ENCODE measurements around the gene PHAF1.

Gene PHAF1

GRCh38 chr16:67165121-67166078, 55.7 kb downstream of the PHAF1 start:
- no peak for DNase-seq

- no peak for DNase-seq
These were observed 56.4 kb downstream of the PHAF1 start for GRCh38 chr16:67166110-67166547.

GRCh38 chr16:67166598-67167168, 56.9 kb downstream of the PHAF1 start:
- DNase-seq: no peak

GRCh38 chr16:67167588-67167987, 57.8 kb downstream of the PHAF1 start:
- no peak for DNase-seq

- DNase-seq: no peak
These were observed 59.3 kb downstream of the PHAF1 start for GRCh38 chr16:67169011-67169451.

- DNase-seq: no peak
These were observed 60.0 kb downstream of the PHAF1 start for GRCh38 chr16:67169642-67170167.

GRCh38 chr16:67170168-67170948, 60.6 kb downstream of the PHAF1 start, which contains the start of gene NOL3:
NOL3 (plus strand) TSS chr16:67170538.
- DNase-seq: peak; percentile 30 to 34

- no peak for DNase-seq
These were observed 61.4 kb downstream of the PHAF1 start for GRCh38 chr16:67170949-67171649.

GRCh38 chr16:67173323-67173722, 63.6 kb downstream of the PHAF1 start:
- no peak for DNase-seq

GRCh38 chr16:67173808-67174705, 64.3 kb downstream of the PHAF1 start:
- peak; percentile 33 to 62 for DNase-seq

GRCh38 chr16:67174706-67175231, 65.0 kb downstream of the PHAF1 start:
- DNase-seq: no peak

- DNase-seq: no peak
These were observed 66.9 kb downstream of the PHAF1 start for GRCh38 chr16:67176662-67177061.

GRCh38 chr16:67177743-67178699, 68.3 kb downstream of the PHAF1 start:
- peak; percentile 60 to 78 for DNase-seq

- no peak for DNase-seq
These were observed 69.8 kb downstream of the PHAF1 start for GRCh38 chr16:67179421-67180080.

- no peak for DNase-seq
These were observed 70.4 kb downstream of the PHAF1 start for GRCh38 chr16:67180166-67180565.

- no peak for DNase-seq
These were observed 71.6 kb downstream of the PHAF1 start for GRCh38 chr16:67181346-67181745.

- no peak for DNase-seq
These were observed 72.5 kb downstream of the PHAF1 start for GRCh38 chr16:67182288-67182687.

GRCh38 chr16:67183284-67183626, 73.5 kb downstream of the PHAF1 start:
- DNase-seq: no peak
